Panc1 (cell line): ENCODE results near the gene RARG. TPM values are rescaled to one million over a fixed set of nuclear protein-coding genes. Genes with fewer than 3 reads are reported as not detected.

Experiments used
- ATAC-seq: fragments of 200-7000 bp; cut with Tn5 transposase; 2 replicates; pipeline ENCODE4 v1.9.1; 2020; ENCODE audit warnings: mild to moderate bottlenecking, moderate library complexity
- BruUV-seq: library from RNA; stranded (reverse); fragments of 400-500 nt; replicated peaks from 2 replicates; lab custom pipeline; 2021; lab: Mats Ljungman, UMichigan
- CTCF ChIA-PET: fragments of 300-600 bp; sonication (Branson Sonifier 250); formaldehyde crosslinking; loops from one replicate; lab custom pipeline; 2022; ENCODE audit warnings: antibody characterized with exemption; lab: Charles Lee
- POLR2A ChIA-PET: fragments of 300-600 bp; sonication (Branson Sonifier 250); formaldehyde crosslinking; loops from one replicate; lab custom pipeline; 2022; ENCODE audit warnings: antibody characterized with exemption; lab: Charles Lee
- DNase-seq: peaks from one replicate; pipeline ENCODE4 v3.0.0-alpha.2; 2010; ENCODE audit warnings: low read depth, low spot score
- H3K27ac ChIP-seq: 2 replicates; pipeline ENCODE4 v1.5.1; 2011; ENCODE audit warnings: mild to moderate bottlenecking, low read length, inconsistent platforms
- H3K27me3 ChIP-seq: fragments of 200-500 bp; sonication (Bioruptor generic); 2 replicates; pipeline ENCODE4 v1.6.0; 2014; ENCODE audit warnings: low read length, inconsistent platforms; ENCODE audit not compliant: control insufficient read depth, insufficient read depth
- H3K36me3 ChIP-seq: fragments of 200-500 bp; sonication (Bioruptor generic); 2 replicates; pipeline ENCODE4 v1.5.1; 2014; ENCODE audit warnings: inconsistent platforms, mild to moderate bottlenecking, low read length, moderate library complexity; ENCODE audit not compliant: control insufficient read depth, insufficient read depth
- H3K4me1 ChIP-seq: 2 replicates; pipeline ENCODE4 v1.5.1; 2011; ENCODE audit warnings: inconsistent platforms, mild to moderate bottlenecking, low read length, moderate library complexity; ENCODE audit not compliant: control insufficient read depth, insufficient read depth
- H3K4me3 ChIP-seq, 2 experiments: 2 replicates each; pipeline ENCODE4 v1.5.1; 2011 to 2012; ENCODE audit warnings: low read depth in 2 of 2, low read length in 2 of 2, mild to moderate bottlenecking in 2 of 2, inconsistent platforms in 1 of 2, moderate library complexity in 1 of 2
- H3K9me3 ChIP-seq: fragments of 200-500 bp; sonication (Bioruptor generic); 2 replicates; pipeline ENCODE4 v1.5.1; 2014; ENCODE audit warnings: low read depth, mild to moderate bottlenecking, inconsistent platforms, low read length, moderate library complexity; ENCODE audit not compliant: control insufficient read depth, insufficient read depth
- CTCF ChIP-seq: fragments of 450-650 bp; IDR thresholded peaks from 2 replicates; pipeline ENCODE4 v1.5.1; 2017; ENCODE audit warnings: mild to moderate bottlenecking
- POLR2AphosphoS5 ChIP-seq: IDR thresholded peaks from 2 replicates; pipeline ENCODE4 v1.6.1; 2012; ENCODE audit warnings: mild to moderate bottlenecking, low read depth, low read length, moderate library complexity
- REST ChIP-seq, 2 experiments: IDR thresholded peaks; 2 replicates each; pipeline ENCODE4 v1.6.1; 2011 to 2012; ENCODE audit warnings: low read depth in 2 of 2, control low read depth in 1 of 2, low read length in 1 of 2, mild to moderate bottlenecking in 1 of 2, moderate library complexity in 1 of 2; ENCODE audit not compliant: insufficient read depth in 1 of 2
- SIN3A ChIP-seq: IDR thresholded peaks from 2 replicates; pipeline ENCODE4 v1.6.1; 2012; ENCODE audit warnings: low read depth, mild to moderate bottlenecking, low read length, moderate library complexity, borderline replicate concordance; ENCODE audit not compliant: insufficient read depth
- TCF7L2 ChIP-seq: IDR thresholded peaks from 2 replicates; pipeline ENCODE4 v1.6.1; 2011; ENCODE audit warnings: mild to moderate bottlenecking, low read depth, low read length, inconsistent platforms
- in situ Hi-C: cut with HindIII; loops from 2 replicates; pipeline ENCODE4 v1.10.0; 2016; ENCODE audit warnings: low sequenced_read_pairs, low pct_unique_long_range_greater_than_20kb
- intact Hi-C: fragments of 100-400 bp; cut with micrococcal nuclease; formaldehyde crosslinking; loops from one replicate; pipeline ENCODE4 v1.10.0; 2022; ENCODE audit not compliant: unreplicated experiment
- total RNA-seq: library from RNA; stranded (reverse); gene quantifications from one replicate; pipeline ENCODE4 v1.2.1, GENCODE V29; 2021; ENCODE audit not compliant: unreplicated experiment

Gene RARG
- total RNA-seq, 1 experiment from 2014 or later: 41.2 TPM

GRCh38 chr12:53244337-53244736, 12.3 kb upstream of the RARG start:
- Histone ChIP-seq H3K27me3 (no peaks in the 10 kb centered on the region), H3K27ac (no peak overlapping the region), H3K9me3 (no peaks in the 10 kb centered on the region), H3K4me1 (no peaks in the 10 kb centered on the region; the same call in 1 of the 2 replicates), H3K4me3 (no peak overlapping the region), H3K36me3 (no peaks in the 10 kb centered on the region)
- BruUV-seq: no TSS peak
- ChIA-PET CTCF (no interaction called here), POLR2A (no interaction called here)
- TF ChIP-seq TCF7L2 (no peak), REST (IDR thresholded peaks at IDR 0.05; ENCODE audit: insufficient read depth in 1 of 2, low read depth in 2 of 2, low read length in 1 of 2) (no peak), CTCF (no peak), POLR2AphosphoS5 (no peak), SIN3A (no peak)
- intact Hi-C loops: no loop called here
- ATAC-seq (no peak), DNase-seq (no peak)
- in situ Hi-C loops: no loop called here

GRCh38 chr12:53241623-53242412, 9.8 kb upstream of the RARG start:
- H3K4me1 ChIP-seq: no peaks in the 10 kb centered on the region; the same call in 1 of the 2 replicates
- ATAC-seq (peak; percentile 32; the same call in 1 of the 2 replicates), DNase-seq (no peak)

More at GRCh38 chr12:53241623-53242412, 9.8 kb upstream of the RARG start:
- H3K4me3 ChIP-seq: no peak overlapping the region
- in situ Hi-C loops: no loop called here
- CTCF ChIA-PET: interaction anchor here (0.6 to 3.2 kb wide), 3 partner anchors 10 to 188 kb away, joined by 4 to 13 read pairs (median 8); a partner anchor contains a TSS
- TF ChIP-seq CTCF (no peak), TCF7L2 (no peak), SIN3A (no peak), REST (IDR thresholded peaks at IDR 0.05; ENCODE audit: insufficient read depth in 1 of 2, low read depth in 2 of 2, low read length in 1 of 2) (no peak), POLR2AphosphoS5 (no peak)
- H3K27me3 ChIP-seq: no peaks in the 10 kb centered on the region; the same call in 1 of the 2 replicates
- no peak overlapping the region for H3K27ac ChIP-seq
- intact Hi-C loops: no loop called here
- H3K9me3 ChIP-seq: no peaks in the 10 kb centered on the region
- POLR2A ChIA-PET: interaction anchor here (0.6 kb wide), 2 partner anchors 22 to 62 kb away, joined by 3 to 5 read pairs; partner anchors contain the start of gene ZNF740
- no peaks in the 10 kb centered on the region for H3K36me3 ChIP-seq
- no TSS peak for BruUV-seq
